Mucosa of stomach (tissue), 1 donor: ENCODE data around the gene PRTFDC1.

Source experiments
- H3K27me3 ChIP-seq: one replicate; pipeline ENCODE4 v1.7.0; 2013; ENCODE audit warnings: mild to moderate bottlenecking, low read length; ENCODE audit not compliant: control insufficient read depth, insufficient read depth
- H3K36me3 ChIP-seq: one replicate; pipeline ENCODE4 v1.7.0; 2013; ENCODE audit warnings: low read length; ENCODE audit not compliant: control insufficient read depth, insufficient read depth
- H3K4me1 ChIP-seq: one replicate; pipeline ENCODE4 v1.7.0; 2013; ENCODE audit warnings: mild to moderate bottlenecking, low read length; ENCODE audit not compliant: control insufficient read depth, insufficient read depth
- H3K4me3 ChIP-seq: one replicate; pipeline ENCODE4 v1.7.0; 2013; ENCODE audit warnings: low read length
- H3K9ac ChIP-seq: one replicate; pipeline ENCODE4 v1.7.0; 2013; ENCODE audit warnings: mild to moderate bottlenecking, low read length, moderate library complexity
- H3K9me3 ChIP-seq: one replicate; pipeline ENCODE4 v1.7.0; 2013; ENCODE audit warnings: mild to moderate bottlenecking, low read length, moderate library complexity; ENCODE audit not compliant: control insufficient read depth
- donor health status: Pancreatic carcinoma.

Gene PRTFDC1

DNA sequence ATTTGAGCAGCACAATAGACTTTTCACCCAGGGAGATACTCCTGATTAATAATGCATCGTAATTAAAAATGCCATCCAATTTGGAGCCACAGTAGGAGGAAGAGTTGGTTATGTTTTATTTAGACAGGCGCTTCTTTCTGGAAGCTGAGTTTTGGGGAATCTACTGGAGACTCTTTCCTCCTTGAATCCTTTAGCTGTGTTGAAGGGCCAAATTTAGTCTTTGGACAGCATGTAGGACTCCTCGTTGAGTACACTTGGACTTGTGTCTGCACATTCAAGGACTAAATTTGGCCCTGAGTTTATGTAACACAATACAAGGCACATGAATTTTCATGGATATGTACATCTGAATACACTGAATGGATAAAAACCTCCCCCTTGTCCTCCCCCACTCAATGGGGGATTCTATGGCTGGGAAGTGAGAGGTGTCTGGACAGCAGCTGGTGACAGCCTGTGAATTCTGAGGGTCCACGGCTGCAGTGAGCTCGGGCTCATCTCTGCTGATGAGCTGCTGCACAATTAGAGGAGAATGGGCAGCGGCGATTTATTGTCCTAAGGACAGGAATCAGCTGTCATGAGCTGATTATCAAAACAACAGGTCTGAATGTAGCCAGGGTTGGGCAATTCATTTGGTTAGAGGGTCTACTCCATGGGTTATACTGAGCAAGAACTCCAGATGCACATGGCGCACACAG is 95.2 kb downstream of the PRTFDC1 start:
- no peak overlapping the region for H3K4me3 ChIP-seq
- H3K4me1 ChIP-seq = peaks cover 5% of the 10 kb centered on the region
- H3K36me3 ChIP-seq = no peaks in the 10 kb centered on the region
- H3K9me3 ChIP-seq = no peaks in the 10 kb centered on the region
- no peaks in the 10 kb centered on the region for H3K27me3 ChIP-seq
- no peak overlapping the region for H3K9ac ChIP-seq

GRCh38 chr10:24854256-24854655 is 98.2 kb downstream of the PRTFDC1 start:
- Histone ChIP-seq H3K27me3 (no peaks in the 10 kb centered on the region), H3K36me3 (no peaks in the 10 kb centered on the region), H3K4me1 (peaks cover 21% of the 10 kb centered on the region), H3K9me3 (no peaks in the 10 kb centered on the region), H3K4me3 (no peak overlapping the region), H3K9ac (no peak overlapping the region)

DNA sequence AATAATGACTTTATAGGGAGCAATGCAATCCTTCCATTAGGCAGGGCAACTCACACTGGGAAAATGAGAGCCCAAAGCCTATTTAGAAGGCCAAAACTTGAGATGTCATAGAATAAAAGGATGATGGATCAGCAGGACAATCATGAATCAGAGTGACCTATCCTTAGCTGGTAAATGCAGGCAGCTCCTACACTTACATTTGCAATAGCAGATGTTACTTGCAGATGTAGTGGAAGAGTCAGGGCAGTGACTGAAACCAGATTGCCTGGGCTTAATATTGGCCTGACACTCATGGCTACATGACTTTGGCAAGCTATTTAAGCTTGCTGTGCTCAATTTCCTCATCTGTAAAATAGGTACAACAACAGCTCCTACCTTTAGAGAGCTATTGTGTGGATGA is 98.7 kb downstream of the PRTFDC1 start:
- Histone ChIP-seq H3K27me3 (no peaks in the 10 kb centered on the region), H3K4me3 (no peak overlapping the region), H3K4me1 (peaks cover 21% of the 10 kb centered on the region), H3K9ac (no peak overlapping the region), H3K36me3 (no peaks in the 10 kb centered on the region), H3K9me3 (no peaks in the 10 kb centered on the region)

DNA sequence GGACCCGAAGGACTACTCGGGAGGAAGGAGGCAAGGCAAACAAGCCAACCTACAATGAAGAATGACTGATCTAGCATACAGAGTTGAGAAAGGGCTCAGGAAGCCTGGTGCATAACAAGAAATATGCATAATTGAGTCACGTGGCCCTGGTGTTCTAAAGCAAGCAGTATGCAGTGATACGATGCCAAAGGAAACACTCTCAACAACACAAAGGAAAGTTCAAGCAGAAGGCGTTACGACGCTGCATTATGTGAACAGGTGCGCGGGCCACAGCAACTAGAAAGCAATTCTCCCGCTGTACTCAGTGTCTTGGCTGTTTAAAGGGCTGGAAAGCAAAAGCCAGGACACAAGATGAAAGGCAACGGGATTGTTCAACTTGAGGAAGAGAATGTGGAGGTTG is 100.8 kb downstream of the PRTFDC1 start:
- H3K4me3 ChIP-seq = peak overlapping the region; percentile 4
- H3K4me1 ChIP-seq = peaks cover 33% of the 10 kb centered on the region
- peak overlapping the region; percentile 84 for H3K9ac ChIP-seq

GRCh38 chr10:24850727-24851296 is 101.6 kb downstream of the PRTFDC1 start:
- H3K27me3 ChIP-seq = no peaks in the 10 kb centered on the region
- H3K9me3 ChIP-seq = no peaks in the 10 kb centered on the region
- no peaks in the 10 kb centered on the region for H3K36me3 ChIP-seq
- peaks cover 40% of the 10 kb centered on the region for H3K4me1 ChIP-seq
- peak overlapping the region; percentile 4 for H3K4me3 ChIP-seq
- H3K9ac ChIP-seq = peak overlapping the region; percentile 84

More for the DNA sequence above, 100.8 kb downstream of the PRTFDC1 start:
- no peaks in the 10 kb centered on the region for H3K36me3 ChIP-seq
- no peaks in the 10 kb centered on the region for H3K27me3 ChIP-seq
- H3K9me3 ChIP-seq = no peaks in the 10 kb centered on the region

DNA sequence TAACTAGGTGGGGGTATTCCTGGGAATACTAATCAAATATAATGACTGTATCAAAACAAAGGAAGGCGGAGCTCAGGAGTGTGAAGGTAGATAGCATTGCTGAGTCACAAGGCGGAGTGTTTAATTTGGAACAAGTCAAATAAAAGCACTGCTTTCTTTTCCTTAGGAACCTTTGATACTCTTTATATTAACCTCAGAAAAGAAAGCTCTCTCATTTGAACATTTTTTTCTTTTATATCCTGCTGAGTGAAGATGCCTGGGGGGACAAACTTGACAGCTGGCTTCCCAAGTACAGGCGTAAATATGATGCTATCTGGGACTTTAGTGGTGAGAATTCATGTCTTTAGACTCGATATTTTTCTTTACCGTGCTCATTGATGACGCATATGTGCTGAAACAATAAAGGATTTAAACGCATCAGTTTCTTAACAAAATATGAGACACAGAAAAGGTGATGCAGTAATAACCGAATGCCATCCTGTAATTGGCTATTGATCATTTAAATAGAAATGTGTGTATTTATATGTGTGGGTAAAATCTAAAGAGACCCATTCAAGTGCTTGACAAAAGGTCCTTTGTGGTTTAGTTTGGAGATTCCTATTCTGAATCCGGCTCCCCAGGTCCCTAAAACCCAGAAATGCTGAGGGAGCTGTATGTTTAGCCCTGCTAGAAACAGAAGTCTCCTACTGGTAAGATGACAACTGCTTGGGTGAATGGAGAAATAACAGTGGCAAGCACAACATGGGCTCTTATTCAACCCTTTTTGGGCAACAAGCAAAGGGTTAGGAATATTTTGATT is 102.7 kb downstream of the PRTFDC1 start:
- peak overlapping the region; percentile 84 for H3K9ac ChIP-seq
- peak overlapping the region; percentile 4 for H3K4me3 ChIP-seq
- H3K4me1 ChIP-seq = peaks cover 40% of the 10 kb centered on the region
- H3K27me3 ChIP-seq = no peaks in the 10 kb centered on the region
- no peaks in the 10 kb centered on the region for H3K36me3 ChIP-seq
- H3K9me3 ChIP-seq = no peaks in the 10 kb centered on the region

DNA sequence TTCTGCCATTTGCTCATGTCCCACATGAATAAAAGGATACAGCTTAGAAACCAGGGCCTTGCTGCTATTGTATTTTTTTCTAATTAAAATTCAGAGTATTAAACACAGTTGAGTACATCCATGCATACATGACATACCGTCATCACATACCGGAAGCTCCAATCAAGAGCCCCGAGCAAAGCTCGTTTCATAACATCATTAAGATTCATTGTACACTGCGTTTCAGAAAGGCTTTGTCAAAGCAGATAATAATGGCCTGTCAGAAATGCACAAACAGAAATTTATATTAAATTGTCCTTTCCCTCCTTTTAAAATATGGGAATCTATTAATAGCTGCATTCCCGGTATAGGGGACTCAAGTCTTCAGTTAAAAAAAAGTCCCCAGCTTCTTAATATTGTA is 103.4 kb downstream of the PRTFDC1 start:
- Histone ChIP-seq H3K27me3 (no peaks in the 10 kb centered on the region), H3K9ac (peak overlapping the region; percentile 84), H3K9me3 (no peaks in the 10 kb centered on the region), H3K4me1 (peaks cover 40% of the 10 kb centered on the region), H3K4me3 (peak overlapping the region; percentile 15), H3K36me3 (no peaks in the 10 kb centered on the region)

GRCh38 chr10:24848195-24848594 is 104.2 kb downstream of the PRTFDC1 start:
- peaks cover 40% of the 10 kb centered on the region for H3K4me1 ChIP-seq
- no peak overlapping the region for H3K4me3 ChIP-seq
- H3K9me3 ChIP-seq = no peaks in the 10 kb centered on the region
- H3K9ac ChIP-seq = peak overlapping the region; percentile 84
- H3K36me3 ChIP-seq = no peaks in the 10 kb centered on the region
- H3K27me3 ChIP-seq = no peaks in the 10 kb centered on the region

DNA sequence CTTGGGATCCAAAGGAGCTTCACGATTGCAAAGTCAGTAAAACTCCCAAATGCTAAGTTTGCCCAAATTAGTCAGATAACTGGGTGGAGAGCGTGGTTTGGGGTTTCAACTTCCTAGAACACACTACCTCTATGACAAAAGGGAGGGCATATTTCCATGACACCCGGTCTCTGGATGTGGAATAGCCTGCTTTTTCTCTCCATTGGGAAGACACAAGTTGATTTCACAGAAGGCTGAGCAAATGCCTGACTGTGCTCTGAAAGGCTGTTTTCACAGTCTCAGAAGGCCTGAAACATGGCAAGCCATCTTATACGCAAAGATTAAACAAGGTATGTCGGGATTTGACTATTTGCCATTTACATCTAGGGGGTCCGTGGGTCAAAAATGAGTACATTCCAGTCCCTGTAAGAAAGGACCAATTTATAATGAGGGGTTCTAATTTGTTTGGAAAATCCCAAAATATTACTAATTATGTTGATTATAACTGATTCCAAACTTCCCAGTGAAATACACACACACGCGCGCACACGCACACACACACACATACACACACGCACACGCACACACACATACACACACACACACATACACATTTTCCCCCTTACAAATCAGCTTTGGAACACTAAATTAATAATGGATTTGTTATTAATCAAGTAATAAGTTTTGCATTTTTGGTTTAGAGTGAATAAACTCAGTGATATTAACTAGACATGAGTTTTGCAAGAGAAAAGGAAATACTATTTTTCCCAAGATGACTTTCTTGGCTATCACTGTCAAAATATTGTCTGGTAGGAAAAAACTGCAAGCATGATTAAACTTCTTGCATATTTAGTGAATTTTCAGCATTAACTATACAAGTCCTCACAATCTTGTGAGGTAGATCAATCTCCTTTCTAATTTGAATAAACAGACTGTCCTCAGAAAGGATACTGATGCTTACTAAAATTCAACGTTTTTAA is 105.0 kb downstream of the PRTFDC1 start:
- H3K9ac ChIP-seq = peak overlapping the region; percentile 32
- no peak overlapping the region for H3K4me3 ChIP-seq
- H3K4me1 ChIP-seq = peaks cover 37% of the 10 kb centered on the region
- no peaks in the 10 kb centered on the region for H3K9me3 ChIP-seq
- H3K27me3 ChIP-seq = no peaks in the 10 kb centered on the region
- H3K36me3 ChIP-seq = no peaks in the 10 kb centered on the region

DNA sequence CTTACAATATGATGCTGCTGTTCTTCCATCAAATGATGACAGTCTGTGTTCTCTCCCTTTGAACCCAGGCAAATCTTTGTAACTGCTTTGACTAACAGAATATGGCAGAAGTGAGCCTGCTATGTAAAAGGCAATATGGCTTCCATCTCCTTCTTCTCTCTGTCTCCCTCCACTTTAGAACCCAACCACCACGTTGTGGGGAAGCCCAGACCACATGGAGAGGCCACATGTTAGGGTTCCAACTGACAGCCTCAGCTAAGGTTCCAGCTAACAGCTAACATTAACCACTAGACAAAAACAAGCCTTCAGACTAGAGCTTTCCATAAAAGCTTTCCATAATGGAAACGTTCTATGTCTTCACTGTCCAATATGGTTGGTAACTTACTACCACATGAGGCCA is 107.7 kb downstream of the PRTFDC1 start:
- Histone ChIP-seq H3K9ac (no peak overlapping the region), H3K4me3 (no peak overlapping the region), H3K27me3 (no peaks in the 10 kb centered on the region), H3K36me3 (no peaks in the 10 kb centered on the region), H3K9me3 (no peaks in the 10 kb centered on the region), H3K4me1 (peaks cover 19% of the 10 kb centered on the region)

- H3K36me3 ChIP-seq = no peaks in the 10 kb centered on the region
- H3K9me3 ChIP-seq = no peaks in the 10 kb centered on the region
- H3K27me3 ChIP-seq = no peaks in the 10 kb centered on the region
Observed at GRCh38 chr10:24843256-24843655, 109.2 kb downstream of the PRTFDC1 start.

More at GRCh38 chr10:24843256-24843655, 109.2 kb downstream of the PRTFDC1 start:
- Histone ChIP-seq H3K4me3 (no peak overlapping the region), H3K4me1 (peaks cover 19% of the 10 kb centered on the region), H3K9ac (no peak overlapping the region)
